Keratinocyte (primary cell): Measurements from ENCODE around the gene SNRNP25.
"Not testable (repeated sequence)": the region's sequence is repeated elsewhere in the genome, so short reads cannot be mapped to it uniquely, and the experiment has no call there.

ENCODE experiments used
- CTCF ChIP-seq, 3 experiments: IDR thresholded peaks in 1 of 3; conservative IDR thresholded peaks in 1 of 3; optimal IDR thresholded peaks in 1 of 3; 2 replicates in 2 of 3; 3 replicates in 1 of 3; pipeline versions ENCODE3 to v1.5.1; 2011; ENCODE audit warnings: low read length in 3 of 3, mild to moderate bottlenecking in 3 of 3, moderate library complexity in 2 of 3, control low read depth in 1 of 3, inconsistent platforms in 1 of 3; ENCODE audit not compliant: insufficient read depth in 2 of 3; ENCODE audit errors: extremely low read depth in 1 of 3
- EZH2 ChIP-seq: IDR thresholded peaks from one replicate; pipeline ENCODE4 v1.6.1; 2012; ENCODE audit warnings: inconsistent platforms, mild to moderate bottlenecking, low read length, moderate library complexity

- not testable (repeated sequence) for TF ChIP-seq CTCF (optimal IDR thresholded peaks at IDR 0.05 in 1 of 3, IDR thresholded peaks at IDR 0.05 in 1 of 3, conservative IDR thresholded peaks at IDR 0.05 in 1 of 3; ENCODE audit: extremely low read depth in 1 of 3, insufficient read depth in 2 of 3, low read length in 3 of 3); EZH2
Measured at GRCh38 chr16:17062-17765, 36.4 kb upstream of the SNRNP25 start.
